Measurements from ENCODE around the gene AP2A1. TPM values are rescaled to one million over a fixed set of nuclear protein-coding genes. Genes with fewer than 3 reads are reported as not detected.

The AP2A1 gene
- total and polyA plus RNA-seq, 2 donors (not counting 1 experiment from before 2014, with no cell fraction given), result 48.4 to 56.9 TPM

GRCh38 chr19:49835562-49835961, 68.8 kb downstream of the AP2A1 start:
- H2AFZ ChIP-seq (ENCODE audit: insufficient read depth, low read depth, low read length, poor library complexity, severe bottlenecking), result no peak overlapping the region
- intact Hi-C loops (cut with micrococcal nuclease), result no loop called here
- DNase-seq, result no peak
- WGBS (ENCODE audit: insufficient coverage), result 98% methylated on average over 5 of the region's 12 CpGs
- peaks cover 10% of the 10 kb centered on the region for H4K20me1 ChIP-seq (ENCODE audit: control insufficient read depth, insufficient read depth, low read length, poor library complexity, severe bottlenecking)
- Mint-ChIP-seq H3K27me3 (no peaks in the 10 kb centered on the region), H3K27ac (no peak overlapping the region), H3K4me3 (no peak overlapping the region), H3K4me1 (no peaks in the 10 kb centered on the region), H3K9me3 (ENCODE audit: insufficient read depth) (no peaks in the 10 kb centered on the region)
- H3K36me3 ChIP-seq (replicated peaks in 1 of 2; ENCODE audit: control extremely low read depth in 1 of 2, control insufficient read depth in 1 of 2, extremely low read depth in 1 of 2, insufficient read depth in 2 of 2, low read length in 1 of 2), result peaks cover 0 to 87% of the 10 kb centered on the region in 2 experiments
- H3K27me3 ChIP-seq (replicated peaks in 1 of 4; ENCODE audit: control extremely low read depth in 1 of 4, control insufficient read depth in 3 of 4, insufficient read depth in 4 of 4, low read length in 3 of 4), result no peaks in the 10 kb centered on the region
- H3K79me2 ChIP-seq (ENCODE audit: control insufficient read depth, insufficient read depth, low read length), result peaks cover 9% of the 10 kb centered on the region
- no peaks in the 10 kb centered on the region for H3K4me1 ChIP-seq (ENCODE audit: control insufficient read depth in 2 of 2, insufficient read depth in 2 of 2, low read length in 2 of 2)
- ChIA-PET CTCF (interaction anchor here (0.8 kb wide), 1 partner anchor 761 kb away, joined by 3 read pairs; no protein-coding TSS in a partner anchor), POLR2A (no interaction called here)
- no peak overlapping the region for H3K4me3 ChIP-seq (ENCODE audit: control extremely low read depth in 1 of 5, extremely low read depth in 1 of 5, insufficient read depth in 1 of 5, low read depth in 2 of 5, low read length in 4 of 5)
- H3K9me3 ChIP-seq (ENCODE audit: control extremely low read depth in 1 of 3, control insufficient read depth in 2 of 3, insufficient read depth in 1 of 3, low read length in 2 of 3), result no peaks in the 10 kb centered on the region
- no peak overlapping the region for H3K9ac ChIP-seq (ENCODE audit: low read length)
- TF ChIP-seq EZH2 (IDR thresholded peaks at IDR 0.05; ENCODE audit: borderline replicate concordance, insufficient read depth, low read depth, low read length, poor library complexity, severe bottlenecking), result no peak
- no peak for TF ChIP-seq CTCF (IDR thresholded peaks at IDR 0.05)
- ATAC-seq (ENCODE audit: low read depth), result no peak
- H3K27ac ChIP-seq (ENCODE audit: low read length in 2 of 2), result no peak overlapping the region
- no peak overlapping the region for H3K4me2 ChIP-seq (replicated peaks; ENCODE audit: low read depth, low read length, poor library complexity, severe bottlenecking)

GRCh38 chr19:49836176-49837008, 69.6 kb downstream of the AP2A1 start:
- peaks cover 2% of the 10 kb centered on the region for H4K20me1 ChIP-seq (ENCODE audit: control insufficient read depth, insufficient read depth, low read length, poor library complexity, severe bottlenecking)
- ChIA-PET POLR2A (no interaction called here), CTCF (interaction anchor here (0.8 kb wide), 1 partner anchor 762 kb away, joined by 3 read pairs; no protein-coding TSS in a partner anchor)
- H3K9me3 ChIP-seq (ENCODE audit: control extremely low read depth in 1 of 3, control insufficient read depth in 2 of 3, insufficient read depth in 1 of 3, low read length in 2 of 3), result no peaks in the 10 kb centered on the region
- Mint-ChIP-seq H3K27me3 (no peaks in the 10 kb centered on the region), H3K4me3 (no peak overlapping the region), H3K27ac (no peak overlapping the region), H3K4me1 (peaks cover 2% of the 10 kb centered on the region), H3K9me3 (ENCODE audit: insufficient read depth) (no peaks in the 10 kb centered on the region)
- no peak overlapping the region for H3K4me3 ChIP-seq (ENCODE audit: control extremely low read depth in 1 of 5, extremely low read depth in 1 of 5, insufficient read depth in 1 of 5, low read depth in 2 of 5, low read length in 4 of 5)
- H3K79me2 ChIP-seq (ENCODE audit: control insufficient read depth, insufficient read depth, low read length), result peaks cover 2% of the 10 kb centered on the region
- WGBS (ENCODE audit: insufficient coverage), result 97% methylated on average over 19 of the region's 20 CpGs
- ATAC-seq (ENCODE audit: low read depth), result no peak
- H3K36me3 ChIP-seq (replicated peaks in 1 of 2; ENCODE audit: control extremely low read depth in 1 of 2, control insufficient read depth in 1 of 2, extremely low read depth in 1 of 2, insufficient read depth in 2 of 2, low read length in 1 of 2), result peaks cover 0 to 79% of the 10 kb centered on the region in 2 experiments
- no peak overlapping the region for H2AFZ ChIP-seq (ENCODE audit: insufficient read depth, low read depth, low read length, poor library complexity, severe bottlenecking)
- intact Hi-C loops (cut with micrococcal nuclease), result no loop called here
- H3K27ac ChIP-seq (ENCODE audit: low read length in 2 of 2), result no peak overlapping the region
- H3K9ac ChIP-seq (ENCODE audit: low read length), result no peak overlapping the region
- DNase-seq, result no peak
- TF ChIP-seq EZH2 (IDR thresholded peaks at IDR 0.05; ENCODE audit: borderline replicate concordance, insufficient read depth, low read depth, low read length, poor library complexity, severe bottlenecking), result no peak
- no peak for TF ChIP-seq CTCF (IDR thresholded peaks at IDR 0.05)
- no peaks in the 10 kb centered on the region for H3K27me3 ChIP-seq (replicated peaks in 1 of 4; ENCODE audit: control extremely low read depth in 1 of 4, control insufficient read depth in 3 of 4, insufficient read depth in 4 of 4, low read length in 3 of 4)
- no peaks in the 10 kb centered on the region for H3K4me1 ChIP-seq (ENCODE audit: control insufficient read depth in 2 of 2, insufficient read depth in 2 of 2, low read length in 2 of 2)
- no peak overlapping the region for H3K4me2 ChIP-seq (replicated peaks; ENCODE audit: low read depth, low read length, poor library complexity, severe bottlenecking)
